ENCODE results near the gene RRP1. TPM values are rescaled to one million over a fixed set of nuclear protein-coding genes. Genes with fewer than 3 reads are reported as not detected.

Gene RRP1
- total RNA-seq, 1 donor = 16.8 TPM

GRCh38 chr21:43824333-43825241 is 35.2 kb downstream of the RRP1 start:
- no peak for TF ChIP-seq CTCF (IDR thresholded peaks at IDR 0.05; ENCODE audit: insufficient read depth, low read depth, low read length)
- H3K4me3 ChIP-seq (ENCODE audit: low read depth, low read length) = no peak overlapping the region
- peak; percentile 34 for DNase-seq (ENCODE audit: low read depth)

GRCh38 chr21:43825242-43825935 is 36.0 kb downstream of the RRP1 start:
- no peak for TF ChIP-seq CTCF (IDR thresholded peaks at IDR 0.05; ENCODE audit: insufficient read depth, low read depth, low read length)
- no peak overlapping the region for H3K4me3 ChIP-seq (ENCODE audit: low read depth, low read length)
- no peak for DNase-seq (ENCODE audit: low read depth)

- DNase-seq (ENCODE audit: low read depth) = no peak
- no peak overlapping the region for H3K4me3 ChIP-seq (ENCODE audit: low read depth, low read length)
- TF ChIP-seq CTCF (IDR thresholded peaks at IDR 0.05; ENCODE audit: insufficient read depth, low read depth, low read length) = peak; percentile 29
These were observed 36.7 kb downstream of the RRP1 start for GRCh38 chr21:43825936-43826622.

GRCh38 chr21:43826623-43826974 is 37.2 kb downstream of the RRP1 start:
- TF ChIP-seq CTCF (IDR thresholded peaks at IDR 0.05; ENCODE audit: insufficient read depth, low read depth, low read length) = no peak
- no peak overlapping the region for H3K4me3 ChIP-seq (ENCODE audit: low read depth, low read length)
- DNase-seq (ENCODE audit: low read depth) = no peak

GRCh38 chr21:43827015-43827611 is 37.7 kb downstream of the RRP1 start:
- DNase-seq (ENCODE audit: low read depth) = peak; percentile 55
- no peak for TF ChIP-seq CTCF (IDR thresholded peaks at IDR 0.05; ENCODE audit: insufficient read depth, low read depth, low read length)
- no peak overlapping the region for H3K4me3 ChIP-seq (ENCODE audit: low read depth, low read length)

- no peak for DNase-seq (ENCODE audit: low read depth)
- H3K4me3 ChIP-seq (ENCODE audit: low read depth, low read length) = no peak overlapping the region
- no peak for TF ChIP-seq CTCF (IDR thresholded peaks at IDR 0.05; ENCODE audit: insufficient read depth, low read depth, low read length)
These were observed 39.8 kb downstream of the RRP1 start for GRCh38 chr21:43829161-43829560.

All from fibroblast of villous mesenchyme (primary cell).